Heart right ventricle (tissue), 16 donors: ENCODE data around the gene DAZAP1. TPM values are rescaled to one million over a fixed set of nuclear protein-coding genes. Genes with fewer than 3 reads are reported as not detected.

Experiments
- ATAC-seq, 8 donors: fragments of 200-7000 bp; cut with Tn5 transposase; one replicate each; pipeline ENCODE4 v1.9.1; 2020; ENCODE audit warnings: mild to moderate bottlenecking in 8 of 8, moderate library complexity in 8 of 8, moderate number of reproducible peaks in 1 of 8
- DNase-seq, 2 donors: peaks; one replicate each; pipeline ENCODE4 v3.0.0-alpha.2; 2020
- H3K27ac ChIP-seq, 10 donors: fragments of 200-600 bp; sonication (generic) in 2 of 10; one replicate each; pipeline versions ENCODE4 v1.5.0 to v1.8.0; 2020 to 2022; ENCODE audit warnings: mild to moderate bottlenecking in 3 of 10
- H3K27me3 ChIP-seq, 7 donors: fragments of 200-600 bp; one replicate each; pipeline ENCODE4 v1.8.0; 2021 to 2022; ENCODE audit warnings: mild to moderate bottlenecking in 2 of 7
- H3K36me3 ChIP-seq, 9 donors: fragments of 200-600 bp; sonication (generic) in 1 of 9; one replicate each; pipeline versions ENCODE4 v1.5.0 to v1.8.0; 2020 to 2022; ENCODE audit warnings: mild to moderate bottlenecking in 2 of 9
- H3K4me1 ChIP-seq, 9 donors: fragments of 200-600 bp; sonication (generic) in 1 of 9; one replicate each; pipeline versions ENCODE4 v1.5.0 to v1.8.0; 2020 to 2022; ENCODE audit warnings: mild to moderate bottlenecking in 4 of 9
- H3K4me3 ChIP-seq, 10 donors: fragments of 200-600 bp; sonication (generic) in 2 of 10; one replicate each; pipeline versions ENCODE4 v1.5.0 to v1.8.0; 2020 to 2022; ENCODE audit warnings: mild to moderate bottlenecking in 7 of 10, moderate library complexity in 2 of 10
- H3K9me3 ChIP-seq, 11 donors: fragments of 200-600 bp in 10 of 11; sonication (generic) in 2 of 11; one replicate each; pipeline versions ENCODE4 v1.5.0 to v1.8.0; 2013 to 2022; ENCODE audit warnings: mild to moderate bottlenecking in 2 of 11, control low read depth in 1 of 11, moderate library complexity in 1 of 11
- CTCF ChIP-seq, 9 donors: fragments of 200-600 bp; sonication (generic) in 2 of 9; IDR thresholded peaks; one replicate each; pipeline versions ENCODE4 v1.5.0 to v1.8.0; 2021 to 2022; ENCODE audit warnings: antibody characterized with exemption in 9 of 9, mild to moderate bottlenecking in 5 of 9, moderate library complexity in 1 of 9
- WGBS, 2 donors: extraction: QIAGEN DNeasy Blood & Tissue Kit; methylation state at CpG; one replicate each; pipeline ENCODE4 v1.1.7; 2013; ENCODE audit warnings: inconsistent platforms in 1 of 2; 5-methylcytosine and 5-hydroxymethylcytosine counted together
- intact Hi-C, 10 donors: fragments of 100-400 bp; cut with DNase I; formaldehyde crosslinking; loops; one replicate each; pipeline versions ENCODE4 v1.11.1 to v1.14.2; 2022
- polyA plus RNA-seq, 2 donors: library from polyadenylated mRNA; stranded (reverse); fragments of 200-250 nt; gene quantifications; one replicate each; pipeline ENCODE4 v1.2.3, GENCODE V29; 2013
- total RNA-seq, 10 donors: library from RNA; stranded (reverse); fragmentation: NEBNext Ultra II Directional in 3 of 10; extraction: Animal tissue kit (Norgen Biotek cat#: 25700) in 3 of 10; gene quantifications; one replicate each; pipeline versions ENCODE4 v1.2.1 to v1.2.4, GENCODE V29; 2021 to 2023
- donor health status: Arrhythmogenic right ventricular cardiomyopathy.
- donor health status: ischemic (EF 13 %, LVEDD 7.1; RV severe dilation, severe dysfunction).
- donor health status: healthy with polysubstance abuse.
- donor health status: DM: no; HTN: yes; CAD: no.
- donor health status: DM: no; HTN: no; CAD: no.
- donor health status: ischemic (EF 25% LVEDD 6.9; RV normal size, moderate dysfunction).
- donor health status: ischemic (EF 25% LVEDD 5.7; RV mildly dilated, moderate dysfunction).
- donor health status: healthy.
- donor health status: DM: yes; HTN: yes; CAD: no.
- donor health status: Ischemic cardiomyopathy.
- donor health status: ischemic (EF 35%, LVEDD 5.7; RV mildly dilated, moderate dysfunction).
- donor health status: nonischemic (EF 11% LVEDD 7.7; RV severe dilation, severe dysfunction).
- donor health status: DM: yes; HTN: yes; CAD: no.
- donor health status: PGD.
- donor health status: ischemic (EF 29% LVEDD 5.4; RV normal size, mild dysfunction).
- donor health status: nonischemic (EF 23%, LVEDD 6.1; RV moderate dilation, normal function).

DAZAP1 gene
- total and polyA plus RNA-seq, 12 donors: 56.7 to 111 (median 79.5) TPM

- Histone ChIP-seq H3K27ac (peak overlapping the region; percentile 68 to 92 (median 84)), H3K9me3 (no peaks in the 10 kb centered on the region), H3K4me1 (peaks cover 9 to 25% (median 16%) of the 10 kb centered on the region in 9 donors), H3K36me3 (peaks cover 0 to 88% (median 34%) of the 10 kb centered on the region in 9 donors), H3K27me3 (no peaks in the 10 kb centered on the region), H3K4me3 (no peak overlapping the region)
- no peak for DNase-seq
- peak in 7 of 8 donors; percentile 2 to 36 (median 9) for ATAC-seq
- intact Hi-C loops: loop anchor here in 1 of 10 donors (10.0 kb wide), 1 partner anchor 88 kb away; the partner anchor contains the start of gene EFNA2
- TF ChIP-seq CTCF (IDR thresholded peaks at IDR 0.05): no peak
- WGBS, 2 donors: 57 to 64% methylated on average over 20 of the region's 20 CpGs
Measured at GRCh38 chr19:1373042-1373533, 34.3 kb upstream of the DAZAP1 start.

GRCh38 chr19:1373534-1374249 is 33.7 kb upstream of the DAZAP1 start:
- Histone ChIP-seq H3K4me1 (peaks cover 9 to 24% (median 16%) of the 10 kb centered on the region in 9 donors), H3K27ac (peak overlapping the region; percentile 68 to 92 (median 84)), H3K9me3 (no peaks in the 10 kb centered on the region), H3K4me3 (no peak overlapping the region), H3K27me3 (no peaks in the 10 kb centered on the region), H3K36me3 (peaks cover 0 to 87% (median 34%) of the 10 kb centered on the region in 9 donors)
- WGBS, 2 donors: 55 to 60% methylated on average over 22 of the region's 22 CpGs
- TF ChIP-seq CTCF (IDR thresholded peaks at IDR 0.05): no peak
- peak; percentile 75 to 86 for DNase-seq
- ATAC-seq: peak; percentile 72 to 90 (median 80)
- intact Hi-C loops: loop anchor here in 1 of 10 donors (10.0 kb wide), 1 partner anchor 89 kb away; the partner anchor contains the start of gene EFNA2

- H3K9me3 ChIP-seq: no peaks in the 10 kb centered on the region
- WGBS, 2 donors: 74 to 77% methylated on average over 12 of the region's 12 CpGs
- DNase-seq (peak in 1 of 2 donors; percentile 42), ATAC-seq (peak; percentile 15 to 67 (median 41))
- H3K27me3 ChIP-seq: no peaks in the 10 kb centered on the region
- H3K4me1 ChIP-seq: peaks cover 9 to 24% (median 16%) of the 10 kb centered on the region in 9 donors
- intact Hi-C loops: loop anchor here in 1 of 10 donors (10.0 kb wide), 1 partner anchor 89 kb away; the partner anchor contains the start of gene EFNA2
- peaks cover 0 to 83% (median 31%) of the 10 kb centered on the region in 9 donors for H3K36me3 ChIP-seq
- peak overlapping the region in 9 of 10 donors; percentile 80 to 92 (median 84) for H3K27ac ChIP-seq
- no peak overlapping the region for H3K4me3 ChIP-seq
- no peak for TF ChIP-seq CTCF (IDR thresholded peaks at IDR 0.05)
Measured at GRCh38 chr19:1374250-1374577, 33.2 kb upstream of the DAZAP1 start.

- ATAC-seq: no peak
- no peak for DNase-seq
- H3K9me3 ChIP-seq: no peaks in the 10 kb centered on the region
- no peaks in the 10 kb centered on the region for H3K27me3 ChIP-seq
- H3K4me1 ChIP-seq: peaks cover 9 to 27% (median 16%) of the 10 kb centered on the region in 9 donors
- H3K36me3 ChIP-seq: peaks cover 0 to 61% (median 11%) of the 10 kb centered on the region in 9 donors
- WGBS, 2 donors: 94% methylated on average over 17 of the region's 17 CpGs
- no peak overlapping the region for H3K27ac ChIP-seq
- no peak for TF ChIP-seq CTCF (IDR thresholded peaks at IDR 0.05)
- H3K4me3 ChIP-seq: no peak overlapping the region
- intact Hi-C loops: loop anchor here in 1 of 10 donors (10.0 kb wide), 1 partner anchor 92 kb away; the partner anchor contains the start of gene EFNA2
Measured at GRCh38 chr19:1376415-1376805, 31.0 kb upstream of the DAZAP1 start.
